ENCODE data around the gene PPP2R5C. TPM values are rescaled to one million over a fixed set of nuclear protein-coding genes. Genes with fewer than 3 reads are reported as not detected.

The PPP2R5C gene
- total and polyA plus RNA-seq, 2 of the 8 experiments (the other 6 are each of a cell fraction or from before 2014, with no cell fraction given), result 49.6 to 95.9 TPM

- POLR2A ChIA-PET (ENCODE audit: partially characterized antibody), result interaction anchor here (1.1 to 1.3 kb wide), 3 partner anchors 10 to 42 kb away, joined by 3 to 6 read pairs (median 4); no protein-coding TSS in a partner anchor
Observed at GRCh38 chr14:101813171-101813759, 51.8 kb downstream of the PPP2R5C start.

More at GRCh38 chr14:101813171-101813759, 51.8 kb downstream of the PPP2R5C start:
- no peak overlapping the region for H4K8ac ChIP-seq (ENCODE audit: extremely low read depth, insufficient read depth, low read length)
- H3K4ac ChIP-seq (replicated peaks; ENCODE audit: insufficient read length, low read depth, low read length), result no peak overlapping the region
- no peaks in the 10 kb centered on the region for H3K27me3 ChIP-seq (replicated peaks in 1 of 4; ENCODE audit: control insufficient read depth in 3 of 4, extremely low read depth in 1 of 4, insufficient read depth in 3 of 4, low read length in 3 of 4)
- no peaks in the 10 kb centered on the region for H3K9me3 ChIP-seq (ENCODE audit: insufficient read depth in 2 of 2, low read depth in 1 of 2, low read length in 1 of 2)
- no peak overlapping the region for H2AK5ac ChIP-seq (ENCODE audit: low read depth, low read length)
- no peaks in the 10 kb centered on the region for H3K23me2 ChIP-seq (ENCODE audit: low read depth, low read length)
- FAIRE-seq (no peak), DNase-seq (ENCODE audit: low read depth in 1 of 2, low spot score in 2 of 2) (no peak)
- H3K79me1 ChIP-seq (ENCODE audit: low read depth, low read length), result peaks cover 9% of the 10 kb centered on the region
- CTCF ChIA-PET (ENCODE audit: partially characterized antibody), result interaction anchor here (0.6 to 1.9 kb wide), 6 partner anchors 31 to 299 kb away, joined by 3 to 7 read pairs (median 5); no protein-coding TSS in a partner anchor
- H3K36me3 ChIP-seq (ENCODE audit: control insufficient read depth in 2 of 4, insufficient read depth in 4 of 4, low read length in 3 of 4), result no peaks in the 10 kb centered on the region
- no peak overlapping the region for H3K4me2 ChIP-seq (ENCODE audit: insufficient read depth in 1 of 2, low read depth in 2 of 2, low read length in 2 of 2)
- no peak overlapping the region for H3K27ac ChIP-seq (ENCODE audit: low read depth, low read length)
- no peak overlapping the region for H2BK15ac ChIP-seq (ENCODE audit: low read length)
- peaks cover 0 to 7% (median 2%) of the 10 kb centered on the region in 4 experiments; a peak in 6 of 7 replicates for H3K4me1 ChIP-seq (replicated peaks in 1 of 4; ENCODE audit: control insufficient read depth in 3 of 4, insufficient read depth in 4 of 4, low read length in 3 of 4)
- TF ChIP-seq BACH1 (IDR thresholded peaks at IDR 0.05; ENCODE audit: low read length) (no peak), KDM4A (IDR thresholded peaks at IDR 0.05; ENCODE audit: low read depth, low read length, severe bottlenecking) (no peak), TBP (IDR thresholded peaks at IDR 0.05; ENCODE audit: low read depth, low read length) (no peak), TAF1 (IDR thresholded peaks at IDR 0.05; ENCODE audit: low read depth, low read length) (no peak), MAFK (IDR thresholded peaks at IDR 0.05; ENCODE audit: low read depth, low read length) (no peak), YY1 (IDR thresholded peaks at IDR 0.05; ENCODE audit: low read depth, low read length) (no peak), NANOG (IDR thresholded peaks at IDR 0.05; ENCODE audit: insufficient read depth, low read depth, low read length, poor library complexity, severe bottlenecking) (no peak)
- no peak overlapping the region for H3K14ac ChIP-seq (ENCODE audit: insufficient read length)
- H2AFZ ChIP-seq (ENCODE audit: low read length), result no peak overlapping the region
- H3K56ac ChIP-seq (replicated peaks; ENCODE audit: insufficient read length, low read depth, low read length), result no peak overlapping the region
- no peak overlapping the region for H2BK20ac ChIP-seq (ENCODE audit: low read length)
- no peak overlapping the region for H3K4me3 ChIP-seq (ENCODE audit: extremely low read depth in 1 of 4, insufficient read depth in 2 of 4, low read depth in 3 of 4, low read length in 4 of 4)
- H3K18ac ChIP-seq (ENCODE audit: extremely low read depth, low read length), result no peak overlapping the region
- H3K9ac ChIP-seq (replicated peaks in 1 of 4; ENCODE audit: extremely low read depth in 1 of 4, low read depth in 3 of 4, low read length in 3 of 4), result no peak overlapping the region; a peak in 2 of 7 replicates
- peaks cover 18 to 74% of the 10 kb centered on the region in 2 experiments for H3K79me2 ChIP-seq (ENCODE audit: control insufficient read depth in 1 of 2, insufficient read depth in 2 of 2, low read length in 2 of 2)
- no peak overlapping the region for H2BK12ac ChIP-seq (ENCODE audit: low read depth, low read length)
- peaks cover 0 to 8% of the 10 kb centered on the region in 2 experiments for H4K20me1 ChIP-seq (replicated peaks in 1 of 2; ENCODE audit: control insufficient read depth in 1 of 2, insufficient read depth in 2 of 2, low read length in 2 of 2)
- no peak overlapping the region for H4K91ac ChIP-seq (replicated peaks; ENCODE audit: insufficient read length, low read length)
- 91% methylated on average over 7 of the region's 7 CpGs; no CpG with 5 or more reads in 1 of the 2 experiments for WGBS, 2 experiments (ENCODE audit: extremely low coverage in 1 of 2, insufficient coverage in 1 of 2, insufficient read length in 1 of 2, insufficient replicate concordance in 2 of 2, low coverage in 1 of 2, low lambda C conversion rate in 2 of 2, missing lambda C conversion rate in 1 of 2)
- H3K23ac ChIP-seq (ENCODE audit: insufficient read length), result no peak overlapping the region
- no peak overlapping the region for H2BK5ac ChIP-seq (ENCODE audit: low read depth, low read length)
- no peak overlapping the region for H4K5ac ChIP-seq (ENCODE audit: insufficient read length, low read depth, low read length)
- H2BK120ac ChIP-seq (replicated peaks; ENCODE audit: low read depth, low read length), result no peak overlapping the region
